Measurements from ENCODE around the gene HOXD4.
A peak's percentile ranks its signal among the peaks of the same experiment; 100 is the strongest.

HOXD4 gene

DNA sequence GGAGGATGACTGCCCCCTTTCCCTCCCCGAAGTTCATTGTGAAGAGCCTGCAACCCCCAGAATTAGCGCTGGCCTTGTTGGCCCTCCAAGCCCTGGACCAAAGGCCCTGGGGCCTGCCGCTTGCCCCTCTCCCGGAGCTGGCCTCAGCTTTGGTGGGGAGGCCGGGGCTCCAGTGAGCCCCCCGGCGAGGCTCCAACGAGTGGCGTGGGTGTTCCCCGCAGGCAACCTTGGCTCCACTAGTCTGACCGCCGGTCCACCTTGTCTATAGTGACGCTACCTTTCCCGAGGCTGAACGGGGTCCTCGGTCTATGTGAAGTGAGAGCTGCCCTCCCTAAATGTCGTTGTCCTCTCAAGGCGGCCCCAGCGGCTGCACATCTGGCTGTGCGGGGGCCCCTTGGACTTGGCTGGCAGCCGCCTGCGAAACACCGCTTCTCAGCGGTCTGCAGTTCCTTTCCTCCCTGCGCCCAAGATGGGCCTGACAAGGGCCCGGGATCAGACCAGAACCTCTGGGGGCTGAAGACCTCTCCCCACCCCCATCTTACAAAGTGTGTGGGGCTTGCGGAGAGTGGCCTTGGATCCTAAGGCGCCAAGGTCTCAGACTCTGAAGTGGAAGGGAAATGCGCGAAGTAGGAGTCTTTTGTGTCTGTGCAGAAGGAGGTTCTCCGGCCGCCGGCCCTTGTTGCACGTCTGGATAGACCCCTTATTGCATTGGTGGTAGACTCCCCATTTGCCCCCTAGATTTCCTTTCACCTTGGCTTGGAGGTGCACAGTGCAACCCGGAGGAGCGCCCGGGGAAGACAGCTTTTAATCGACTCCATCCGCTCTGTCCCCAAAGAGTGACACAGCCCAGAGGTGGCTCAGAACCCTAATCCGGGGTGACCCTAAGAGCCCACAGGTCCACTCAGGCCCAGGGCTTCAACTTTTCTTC is 38.7 kb upstream of the HOXD4 start:
- no peak overlapping the region for H3K27ac ChIP-seq
- H3K4me3 ChIP-seq, result no peak overlapping the region

DNA sequence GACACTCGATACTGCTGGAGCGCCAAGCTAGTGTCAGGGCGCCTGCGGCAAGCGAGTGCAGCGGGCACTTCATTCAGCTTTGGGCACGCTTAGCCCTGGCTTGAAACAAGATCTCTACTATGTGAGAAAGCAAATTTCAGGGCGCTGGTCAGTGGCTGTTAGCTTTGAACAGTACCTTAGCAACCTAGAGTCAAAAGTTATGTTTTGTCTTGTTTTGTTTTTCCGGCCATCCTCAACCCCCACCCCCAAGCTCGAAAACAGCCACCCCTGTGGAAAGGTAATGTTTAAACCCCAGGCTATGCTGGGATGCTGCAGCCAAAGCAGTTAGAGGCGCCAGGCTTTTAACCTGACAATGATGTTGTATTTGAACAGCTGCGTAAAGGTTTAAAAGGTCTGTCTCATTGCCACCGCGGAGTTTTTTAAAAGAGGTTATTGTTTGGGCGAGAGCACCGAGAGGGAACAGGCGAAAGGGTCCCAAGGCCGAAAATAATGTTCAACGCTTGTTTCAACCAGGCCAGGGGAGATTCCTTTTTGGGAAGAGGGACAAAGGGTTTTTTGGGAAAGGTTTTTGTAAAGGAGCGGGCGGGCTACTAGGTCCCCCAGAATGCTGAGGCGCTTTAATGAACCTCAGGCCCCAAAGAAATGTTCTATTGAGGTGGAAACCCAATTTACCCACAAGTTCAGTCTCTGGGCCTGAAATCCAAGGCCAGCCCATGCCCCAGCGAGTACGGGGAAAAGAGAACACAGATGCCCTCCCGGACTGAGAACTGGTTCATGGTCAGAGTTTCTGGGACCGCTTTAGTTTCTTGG is 37.0 kb upstream of the HOXD4 start:
- no peak overlapping the region for H3K4me3 ChIP-seq
- H3K27ac ChIP-seq, result no peak overlapping the region

DNA sequence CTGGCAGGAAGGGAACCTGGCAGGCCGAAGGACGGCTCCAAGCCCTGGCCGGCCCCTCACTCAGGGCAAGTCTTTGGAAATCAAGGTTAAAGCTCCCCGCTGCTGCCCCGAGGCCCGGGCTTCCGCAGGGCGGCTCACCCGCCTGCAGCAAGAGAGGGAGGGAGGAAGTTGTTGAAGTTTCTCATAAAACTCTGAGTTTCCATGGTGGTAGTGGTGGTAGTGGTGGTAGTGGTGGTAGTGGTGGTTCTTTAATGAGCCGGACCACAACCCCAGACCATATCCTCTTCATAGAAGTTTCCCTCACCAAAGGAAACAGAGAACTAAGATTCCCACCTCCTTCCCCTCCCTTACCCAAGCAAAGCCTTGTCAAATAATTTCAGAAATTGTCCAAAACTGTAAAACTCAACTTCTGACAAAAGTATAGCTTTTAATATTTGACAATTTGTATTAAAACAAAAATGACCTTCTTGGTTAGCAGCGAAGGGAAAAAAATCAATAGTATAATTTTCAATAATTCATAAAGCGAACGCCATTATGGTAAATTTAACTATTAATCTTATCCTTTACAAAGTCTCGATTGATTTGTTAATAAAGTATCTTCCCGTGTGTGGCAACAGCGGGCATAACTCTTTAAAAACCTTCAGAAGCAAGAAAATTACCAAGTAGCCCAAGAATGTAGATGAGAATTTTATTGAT is 36.3 kb upstream of the HOXD4 start:
- Histone ChIP-seq H3K4me3 (no peak overlapping the region), H3K27ac (no peak overlapping the region)

DNA sequence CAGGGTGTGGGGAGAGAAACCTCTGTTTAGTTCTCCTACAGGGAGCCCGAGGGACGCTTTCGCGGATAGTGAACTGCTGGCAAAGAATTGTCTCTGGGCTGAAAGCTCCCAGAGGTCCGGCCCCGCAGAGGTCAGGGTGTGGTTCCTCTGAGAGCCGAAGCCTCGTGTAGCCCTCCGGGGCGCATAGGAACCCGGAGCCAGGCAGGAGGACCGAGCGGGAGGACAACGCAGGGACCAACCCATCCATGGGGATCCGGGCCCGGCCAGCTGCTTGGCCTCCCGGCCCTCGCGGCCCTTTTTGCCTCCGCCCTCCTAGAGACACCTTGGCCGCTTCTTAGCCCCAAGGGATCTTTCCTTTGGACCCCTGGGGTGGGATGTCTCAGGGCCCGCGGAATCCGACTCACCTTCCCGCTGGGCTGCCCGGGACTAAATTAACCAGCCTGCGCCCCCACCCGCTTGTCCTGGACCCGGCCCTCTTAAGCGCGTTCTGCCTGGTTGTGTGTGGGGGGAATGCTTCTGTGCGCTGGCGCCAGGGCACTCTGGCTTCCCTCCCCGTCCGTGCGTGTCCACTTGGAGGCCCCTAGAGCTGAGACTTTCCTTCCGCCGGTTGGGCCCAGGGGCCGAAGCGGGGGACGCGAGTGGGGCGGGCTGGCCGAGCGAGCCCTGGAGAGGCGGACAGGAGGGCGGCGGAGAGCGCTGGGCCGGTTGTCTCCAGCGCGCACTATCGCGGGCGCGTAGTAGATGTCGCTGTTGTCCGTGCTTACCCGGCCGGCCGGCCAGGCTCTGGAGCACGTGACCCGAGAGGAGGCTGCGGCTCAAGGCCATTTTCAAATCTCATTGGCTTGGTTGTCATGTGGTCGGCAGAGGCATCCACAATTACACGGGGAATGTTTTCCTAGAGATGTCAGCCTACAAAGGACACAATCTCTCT is 35.2 kb upstream of the HOXD4 start, which contains the start of gene HOXD10:
HOXD10 (plus strand) TSS at position 896 of the 931 bp plus-strand sequence. CDS start 56 bp downstream, outside the sequence.
- H3K4me3 ChIP-seq, result peak within 1 kb of the TSS; percentile 9 to 25 (median 15)
- H3K27ac ChIP-seq, result peak within 1 kb of the TSS in 10 of 21 experiments; percentile 1 to 71 (median 34)

DNA sequence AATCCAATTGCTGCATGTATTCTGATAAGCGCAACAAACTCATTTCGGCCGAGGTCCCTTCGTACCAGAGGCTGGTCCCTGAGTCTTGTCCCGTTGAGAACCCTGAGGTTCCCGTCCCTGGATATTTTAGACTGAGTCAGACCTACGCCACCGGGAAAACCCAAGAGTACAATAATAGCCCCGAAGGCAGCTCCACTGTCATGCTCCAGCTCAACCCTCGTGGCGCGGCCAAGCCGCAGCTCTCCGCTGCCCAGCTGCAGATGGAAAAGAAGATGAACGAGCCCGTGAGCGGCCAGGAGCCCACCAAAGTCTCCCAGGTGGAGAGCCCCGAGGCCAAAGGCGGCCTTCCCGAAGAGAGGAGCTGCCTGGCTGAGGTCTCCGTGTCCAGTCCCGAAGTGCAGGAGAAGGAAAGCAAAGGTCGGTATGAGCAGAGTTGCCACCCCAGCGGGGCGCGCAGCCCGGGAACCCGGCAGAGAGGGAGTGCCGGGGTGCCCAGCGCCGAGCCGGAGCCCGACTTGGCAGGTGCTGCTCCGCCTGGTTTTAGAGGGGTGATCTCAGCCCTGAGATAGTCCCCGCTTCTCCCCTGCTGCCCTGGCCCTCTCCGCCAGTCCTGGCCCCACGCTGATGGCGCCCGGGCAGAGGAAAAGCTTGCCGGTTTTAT is 34.1 kb upstream of the HOXD4 start:
- peak overlapping the region in 6 of 21 experiments; percentile 1 to 71 (median 54) for H3K27ac ChIP-seq
- H3K4me3 ChIP-seq, result peak overlapping the region; percentile 7 to 24 (median 15)

DNA sequence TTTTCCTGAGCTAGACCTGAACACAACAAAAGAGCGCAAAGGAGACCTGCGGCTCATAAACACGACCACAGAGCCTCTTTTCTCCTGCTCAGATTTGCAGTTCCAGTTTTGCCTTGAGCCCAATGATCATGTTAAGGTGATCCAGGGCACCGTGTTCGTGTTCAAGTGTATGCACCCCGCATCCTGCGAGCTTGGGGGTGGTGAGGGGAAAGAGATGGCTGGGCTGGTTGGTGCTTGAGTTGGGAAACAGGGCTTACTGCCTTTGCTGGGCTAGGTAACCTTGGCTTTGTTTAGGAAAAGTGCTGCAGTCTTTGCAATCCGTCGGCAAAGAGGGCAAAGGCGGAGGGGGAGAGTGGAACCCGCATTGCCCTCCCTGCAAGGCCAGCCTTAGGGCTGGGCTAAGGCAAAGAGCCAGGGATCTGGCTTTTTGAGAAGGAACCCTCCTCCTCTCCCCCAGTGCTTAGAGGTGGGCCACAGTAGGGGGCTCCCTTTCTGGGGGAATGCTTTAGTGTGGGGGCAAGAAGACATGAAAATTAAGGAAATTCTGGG is 33.5 kb upstream of the HOXD4 start:
- Histone ChIP-seq H3K27ac (peak overlapping the region in 6 of 21 experiments; percentile 1 to 71 (median 54)), H3K4me3 (peak overlapping the region; percentile 7 to 24 (median 15))

DNA sequence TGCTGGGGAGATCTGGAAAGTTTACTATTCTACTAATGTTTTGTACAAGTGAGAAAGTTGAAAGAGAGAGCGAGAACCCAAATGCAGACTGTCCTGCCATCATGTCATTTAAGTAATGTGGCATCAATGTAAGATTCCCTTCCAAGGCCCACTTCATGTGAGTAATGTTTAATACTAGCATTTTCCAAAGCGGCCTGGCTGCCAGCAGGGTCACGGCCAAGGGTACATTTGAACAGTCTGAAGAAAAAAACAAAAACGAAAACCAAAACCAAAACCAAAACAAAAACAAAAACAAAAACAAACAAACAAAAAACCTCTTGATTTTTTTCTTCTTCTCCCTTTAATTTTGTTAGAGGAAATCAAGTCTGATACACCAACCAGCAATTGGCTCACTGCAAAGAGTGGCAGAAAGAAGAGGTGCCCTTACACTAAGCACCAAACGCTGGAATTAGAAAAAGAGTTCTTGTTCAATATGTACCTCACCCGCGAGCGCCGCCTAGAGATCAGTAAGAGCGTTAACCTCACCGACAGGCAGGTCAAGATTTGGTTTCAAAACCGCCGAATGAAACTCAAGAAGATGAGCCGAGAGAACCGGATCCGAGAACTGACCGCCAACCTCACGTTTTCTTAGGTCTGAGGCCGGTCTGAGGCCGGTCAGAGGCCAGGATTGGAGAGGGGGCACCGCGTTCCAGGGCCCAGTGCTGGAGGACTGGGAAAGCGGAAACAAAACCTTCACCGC is 32.6 kb upstream of the HOXD4 start:
- H3K27ac ChIP-seq, result peak overlapping the region in 3 of 21 experiments; percentile 54 to 71 (median 55)
- H3K4me3 ChIP-seq, result peak overlapping the region in 2 of 7 experiments; percentile 15 to 24

DNA sequence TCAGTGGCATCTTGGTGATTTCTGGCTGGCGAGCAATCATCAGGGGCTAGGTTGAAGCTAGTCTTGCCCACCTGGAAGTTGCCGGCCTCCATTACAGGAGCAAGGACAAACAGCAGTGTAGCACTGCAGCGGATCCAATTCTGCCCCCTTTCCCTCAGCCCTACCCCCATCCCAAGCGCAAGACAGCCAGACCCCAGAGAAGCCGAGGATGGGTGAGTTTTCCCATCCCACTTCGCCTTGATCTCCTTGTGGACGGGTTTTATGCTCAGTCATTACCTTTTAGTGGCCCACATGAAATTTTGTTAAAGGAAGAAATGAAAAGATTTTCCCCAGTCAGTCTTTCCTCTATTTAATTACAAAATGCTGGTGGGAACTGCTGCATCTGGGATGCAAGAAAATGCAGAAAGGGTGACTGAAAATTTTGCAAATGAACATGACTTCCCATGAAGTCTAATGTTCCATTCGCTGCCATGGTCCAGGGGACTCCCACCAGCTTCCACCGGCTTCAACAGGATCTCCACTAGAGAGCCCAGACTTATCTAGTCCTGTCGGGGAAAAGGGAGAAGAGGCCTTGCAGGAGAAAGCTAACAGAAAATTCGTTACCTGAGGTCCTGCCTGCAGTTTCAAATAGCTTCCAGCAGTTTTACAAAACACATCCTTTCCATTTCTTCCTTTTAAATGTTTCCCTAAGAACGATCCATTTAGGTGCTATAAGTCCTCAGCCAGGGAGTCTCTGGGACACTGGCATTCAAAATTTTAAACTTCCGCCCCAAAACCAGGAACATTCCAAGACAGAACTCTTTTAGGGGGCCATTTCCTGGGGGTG is 30.8 kb upstream of the HOXD4 start:
- H3K4me3 ChIP-seq, result peak overlapping the region in 2 of 7 experiments; percentile 1 to 50
- H3K27ac ChIP-seq, result peak overlapping the region in 9 of 21 experiments; percentile 3 to 91 (median 76)

DNA sequence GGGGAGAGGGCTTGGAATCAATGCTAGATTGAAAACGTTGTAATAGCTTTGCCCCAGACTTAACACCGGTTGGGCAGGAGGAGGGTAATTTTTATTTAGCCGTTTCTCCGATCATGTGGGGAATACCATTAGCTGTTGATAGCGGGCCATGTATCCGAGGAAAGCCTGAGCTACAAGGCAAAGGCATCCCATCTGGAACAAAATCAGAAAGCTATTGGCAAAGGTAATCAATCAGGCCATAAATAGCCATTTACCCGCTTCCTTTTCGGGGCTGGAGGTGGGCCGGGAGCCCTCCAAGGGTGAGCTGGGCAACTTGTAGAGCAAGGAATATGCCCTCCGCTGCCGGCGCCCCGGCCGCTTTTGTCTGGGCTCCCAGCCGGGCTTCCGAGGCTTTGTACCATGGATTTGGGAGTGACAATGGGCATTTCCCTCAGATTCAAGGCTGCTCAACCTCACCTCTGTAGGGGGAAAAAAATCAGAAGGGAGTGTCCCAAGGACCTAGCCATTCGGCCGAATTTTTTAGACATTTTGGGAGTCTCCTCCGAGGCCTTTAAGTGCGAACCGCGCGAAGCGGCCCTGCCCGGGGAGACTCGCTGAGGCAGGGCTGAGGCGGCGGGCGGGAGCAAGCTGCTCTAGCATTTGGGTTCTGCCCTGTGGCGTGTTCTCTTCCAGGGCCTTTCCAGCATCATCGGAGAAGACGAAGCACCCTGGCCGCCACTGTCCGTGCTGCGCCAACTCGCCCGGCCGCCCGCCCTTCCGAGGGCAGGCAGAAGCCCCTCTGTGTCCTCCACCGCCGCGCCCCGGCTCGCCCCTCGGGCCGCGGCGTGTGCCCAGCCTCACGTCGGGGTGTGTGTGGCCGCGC is 29.9 kb upstream of the HOXD4 start:
- Histone ChIP-seq H3K27ac (peak overlapping the region in 17 of 21 experiments; percentile 2 to 91 (median 75)), H3K4me3 (peak overlapping the region; percentile 26 to 62 (median 41))

DNA sequence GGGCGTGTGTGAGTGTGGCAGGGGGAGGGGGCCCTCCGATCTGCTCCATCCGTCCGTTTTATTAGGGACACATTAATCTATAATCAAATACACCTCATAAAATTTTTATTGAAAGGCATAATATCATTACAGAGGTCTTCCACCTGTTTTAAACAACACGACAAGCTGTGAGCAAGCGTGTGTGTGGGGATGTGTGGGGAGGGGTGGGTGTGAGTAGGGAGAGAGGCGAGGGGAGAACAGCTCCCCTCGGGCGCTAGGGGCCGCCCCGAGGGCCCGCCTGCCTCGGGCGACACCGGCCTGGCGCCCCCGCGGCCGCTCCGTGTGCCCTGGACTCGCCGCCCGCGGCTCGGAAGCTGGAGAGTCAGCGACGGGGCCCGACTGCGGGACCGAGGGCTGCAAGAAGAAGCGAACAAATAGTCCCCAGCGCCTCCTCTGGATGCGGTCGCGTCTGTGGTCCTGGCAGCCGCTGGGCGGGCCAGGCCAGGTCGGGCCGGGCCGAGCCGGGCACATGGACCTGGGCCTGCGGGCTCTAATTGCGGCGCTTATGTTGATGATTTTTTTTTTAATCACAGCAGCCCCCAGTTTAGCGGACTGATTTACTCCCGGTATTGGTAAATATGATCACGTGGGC is 29.2 kb upstream of the HOXD4 start:
- H3K27ac ChIP-seq, result peak overlapping the region in 18 of 21 experiments; percentile 19 to 91 (median 74)

DNA sequence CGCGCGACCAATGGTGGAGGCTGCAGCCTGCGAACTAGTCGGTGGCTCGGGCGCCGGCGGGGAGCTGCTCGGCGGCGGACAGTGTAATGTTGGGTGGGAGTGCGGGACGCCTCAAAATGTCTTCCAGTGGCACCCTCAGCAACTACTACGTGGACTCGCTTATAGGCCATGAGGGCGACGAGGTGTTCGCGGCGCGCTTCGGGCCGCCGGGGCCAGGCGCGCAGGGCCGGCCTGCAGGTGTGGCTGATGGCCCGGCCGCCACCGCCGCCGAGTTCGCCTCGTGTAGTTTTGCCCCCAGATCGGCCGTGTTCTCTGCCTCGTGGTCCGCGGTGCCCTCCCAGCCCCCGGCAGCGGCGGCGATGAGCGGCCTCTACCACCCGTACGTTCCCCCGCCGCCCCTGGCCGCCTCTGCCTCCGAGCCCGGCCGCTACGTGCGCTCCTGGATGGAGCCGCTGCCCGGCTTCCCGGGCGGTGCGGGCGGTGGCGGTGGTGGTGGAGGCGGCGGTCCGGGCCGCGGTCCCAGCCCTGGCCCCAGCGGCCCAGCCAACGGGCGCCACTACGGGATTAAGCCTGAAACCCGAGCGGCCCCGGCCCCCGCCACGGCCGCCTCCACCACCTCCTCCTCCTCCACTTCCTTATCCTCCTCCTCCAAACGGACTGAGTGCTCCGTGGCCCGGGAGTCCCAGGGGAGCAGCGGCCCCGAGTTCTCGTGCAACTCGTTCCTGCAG is 28.5 kb upstream of the HOXD4 start, which contains the start of gene HOXD9:
HOXD9 (plus strand) TSS at position 37 of the 728 bp plus-strand sequence; CDS start at position 87, 50 bp downstream.
- Histone ChIP-seq H3K27ac (peak within 1 kb of the TSS in 19 of 21 experiments; percentile 19 to 91 (median 75)), H3K4me3 (peak within 1 kb of the TSS; percentile 26 to 62 (median 41))

More for the DNA sequence above, 29.2 kb upstream of the HOXD4 start:
- peak overlapping the region; percentile 26 to 62 (median 41) for H3K4me3 ChIP-seq

DNA sequence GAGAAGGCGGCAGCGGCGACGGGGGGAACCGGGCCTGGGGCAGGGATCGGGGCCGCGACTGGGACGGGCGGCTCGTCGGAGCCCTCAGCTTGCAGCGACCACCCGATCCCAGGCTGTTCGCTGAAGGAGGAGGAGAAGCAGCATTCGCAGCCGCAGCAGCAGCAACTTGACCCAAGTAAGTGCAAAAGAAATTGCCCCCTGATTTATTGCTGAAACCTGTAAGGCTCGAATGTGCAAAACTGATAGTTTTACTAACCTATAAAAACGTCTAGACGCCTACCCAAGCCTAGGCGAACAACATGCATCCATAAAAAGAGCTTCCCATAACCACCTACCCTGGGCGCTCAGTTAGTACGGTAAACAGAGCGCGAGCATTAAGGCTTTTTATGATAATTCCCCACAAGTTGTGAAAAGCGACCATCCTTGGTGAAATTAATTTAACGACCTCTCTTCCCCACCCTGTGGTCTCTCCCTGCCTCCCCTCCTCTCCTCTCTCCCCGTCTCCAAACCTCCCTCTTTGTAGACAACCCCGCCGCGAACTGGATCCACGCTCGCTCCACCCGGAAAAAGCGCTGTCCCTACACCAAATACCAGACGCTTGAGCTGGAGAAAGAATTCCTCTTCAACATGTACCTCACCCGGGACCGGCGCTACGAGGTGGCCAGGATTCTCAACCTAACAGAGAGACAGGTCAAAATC is 27.8 kb upstream of the HOXD4 start:
- Histone ChIP-seq H3K27ac (peak overlapping the region in 17 of 21 experiments; percentile 19 to 91 (median 76)), H3K4me3 (peak overlapping the region; percentile 26 to 62 (median 41))

All from skin epidermis (tissue), 12 donors.